ENCODE results near the gene TTLL3. TPM values are rescaled to one million over a fixed set of nuclear protein-coding genes. Genes with fewer than 3 reads are reported as not detected.

Gene TTLL3
- total RNA-seq, 1 donor from 2014 or later, result 11.1 TPM

DNA sequence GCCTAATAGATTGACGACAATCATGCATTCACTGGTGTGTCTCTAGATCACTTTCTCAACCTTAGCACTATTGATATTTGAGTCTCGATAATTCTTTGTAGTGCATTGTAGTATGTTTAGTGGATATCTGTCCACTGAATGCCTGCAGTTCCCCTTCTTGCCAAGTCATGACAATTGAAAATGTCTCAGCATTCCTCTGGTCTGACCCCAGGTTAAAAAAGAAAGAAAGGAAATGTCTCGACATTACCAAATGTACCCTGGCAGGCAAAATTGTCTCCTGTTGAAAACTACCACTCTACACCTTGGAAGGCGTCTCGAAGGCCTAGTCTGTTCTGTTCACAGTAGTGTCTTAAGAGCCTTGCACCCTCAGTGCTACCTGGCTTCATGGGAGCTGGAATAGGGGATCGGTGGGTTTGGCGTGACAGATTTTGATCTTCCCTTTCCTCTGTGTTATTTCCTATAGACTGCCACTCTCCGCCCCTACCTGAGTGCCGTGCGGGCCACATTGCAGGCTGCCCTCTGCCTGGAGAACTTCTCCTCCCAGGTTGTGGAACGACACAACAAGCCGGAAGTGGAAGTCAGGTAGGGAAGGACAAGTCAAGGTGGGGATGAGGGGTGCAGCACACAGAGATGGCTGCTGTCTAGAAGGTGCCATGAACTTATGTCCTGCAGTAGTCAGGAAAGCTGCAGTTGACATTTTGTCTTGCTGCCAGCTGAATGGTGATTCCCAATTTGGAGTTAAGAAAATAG is 12.7 kb upstream of the TTLL3 start:
- DNase-seq (no peak), ATAC-seq (ENCODE audit: poor library complexity) (no peak)
- intact Hi-C loops (cut with DNase I), result no loop called here

GRCh38 chr3:9800529-9800928 is 9.5 kb upstream of the TTLL3 start:
- no peak for DNase-seq
- intact Hi-C loops (cut with DNase I), result no loop called here
- no peak for ATAC-seq (ENCODE audit: poor library complexity)

GRCh38 chr3:9803494-9803893 is 6.6 kb upstream of the TTLL3 start:
- intact Hi-C loops (cut with DNase I), result no loop called here
- no peak for DNase-seq
- ATAC-seq (ENCODE audit: poor library complexity), result peak; percentile 17

- ATAC-seq (ENCODE audit: poor library complexity) (no peak), DNase-seq (no peak)
- intact Hi-C loops (cut with DNase I), result no loop called here
Measured at GRCh38 chr3:9804996-9805395, 5.1 kb upstream of the TTLL3 start.

GRCh38 chr3:9806137-9806536 is 3.9 kb upstream of the TTLL3 start:
- intact Hi-C loops (cut with DNase I), result no loop called here
- ATAC-seq (ENCODE audit: poor library complexity) (no peak), DNase-seq (no peak)

DNA sequence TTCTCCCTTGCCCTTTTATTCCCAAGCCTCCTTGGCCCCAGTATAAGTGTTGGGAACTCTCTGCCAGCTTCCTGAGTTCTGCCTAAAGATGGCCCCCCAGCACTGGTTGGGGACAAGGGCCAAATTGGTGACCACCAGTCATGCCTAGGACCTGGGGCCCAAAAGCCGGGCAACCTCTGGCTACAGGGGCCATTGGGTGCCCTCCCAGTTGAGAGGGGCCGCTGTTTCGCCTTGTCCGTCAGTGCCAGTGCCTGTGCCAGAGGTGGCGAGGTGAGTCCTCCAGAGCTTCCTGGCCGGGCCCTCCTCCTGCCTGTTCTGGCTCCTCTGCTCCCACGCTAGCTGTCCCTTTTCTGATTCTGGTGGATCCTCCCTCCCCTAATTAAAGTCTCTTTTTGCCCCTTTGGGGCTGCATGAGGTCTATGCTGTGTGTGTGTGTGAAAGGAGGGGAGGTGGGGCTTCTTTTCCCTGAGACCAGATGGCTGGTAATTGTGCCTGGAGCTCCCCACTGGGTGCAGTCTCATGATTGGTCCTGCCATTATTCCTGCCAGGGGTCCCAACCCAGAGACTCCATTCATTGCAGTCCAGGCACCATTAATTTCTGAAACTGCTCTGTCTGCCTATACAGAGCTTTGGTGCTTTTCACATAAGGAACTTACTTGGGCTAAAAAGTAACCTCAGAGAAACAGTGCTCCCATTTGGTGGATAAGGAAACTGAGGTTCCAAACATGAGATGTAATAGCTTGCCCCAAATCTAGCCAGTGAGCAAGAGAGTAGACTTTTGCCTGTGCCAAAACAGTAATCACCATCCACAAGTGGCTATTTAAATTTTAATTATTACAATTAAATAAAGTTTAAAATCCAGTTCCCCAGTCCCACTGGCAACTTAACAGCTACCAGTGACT is 3.1 kb upstream of the TTLL3 start:
- DNase-seq (no peak), ATAC-seq (ENCODE audit: poor library complexity) (no peak)
- intact Hi-C loops (cut with DNase I), result no loop called here

DNA sequence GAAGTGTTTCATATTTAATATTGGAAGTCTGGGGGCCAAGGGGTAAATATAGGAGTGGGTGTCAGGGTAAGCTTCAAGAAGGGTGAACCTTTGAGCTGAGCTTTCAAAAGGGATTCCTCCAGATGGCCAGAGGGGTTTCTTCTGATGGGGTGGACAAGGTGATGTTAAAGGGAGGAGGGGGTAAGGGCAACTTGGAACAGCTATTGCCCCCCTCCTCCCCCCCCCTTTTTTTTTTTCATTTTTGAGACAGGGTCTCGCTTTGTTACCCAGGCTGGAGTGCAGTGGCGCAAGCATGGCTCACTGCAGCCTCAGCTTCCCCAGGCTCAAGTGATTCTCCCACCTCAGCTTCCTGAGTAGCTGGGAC is 2.1 kb upstream of the TTLL3 start:
- DNase-seq (no peak), ATAC-seq (ENCODE audit: poor library complexity) (no peak)
- intact Hi-C loops (cut with DNase I), result no loop called here

GRCh38 chr3:9808345-9809037 is 1.6 kb upstream of the TTLL3 start:
- intact Hi-C loops (cut with DNase I), result no loop called here

DNA sequence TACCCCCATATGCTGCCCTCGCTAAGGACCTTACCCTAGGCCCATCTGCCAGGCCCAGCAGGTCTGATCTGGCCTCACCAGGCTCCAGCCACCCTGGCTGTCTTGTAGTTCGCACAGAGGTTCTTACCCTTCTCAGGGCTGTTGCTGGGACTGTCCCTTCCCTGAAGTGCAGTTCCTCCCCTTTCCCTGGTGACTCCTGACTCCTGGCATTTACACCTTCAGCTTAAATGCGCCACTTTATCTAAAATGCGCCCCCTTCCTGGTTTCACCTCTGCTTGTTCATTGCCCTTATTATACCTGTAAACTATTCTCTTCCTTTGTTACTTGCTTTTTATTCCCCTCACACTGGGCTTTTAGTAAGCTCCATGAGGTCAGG is 835 bp upstream of the TTLL3 start:
- DNase-seq (no peak), ATAC-seq (ENCODE audit: poor library complexity) (no peak)
- intact Hi-C loops (cut with DNase I), result no loop called here

More at GRCh38 chr3:9808345-9809037, 1.6 kb upstream of the TTLL3 start:
- DNase-seq (no peak), ATAC-seq (ENCODE audit: poor library complexity) (no peak)

- ATAC-seq (ENCODE audit: poor library complexity) (no peak), DNase-seq (no peak)
- intact Hi-C loops (cut with DNase I), result no loop called here
Measured at GRCh38 chr3:9810433-9810770, 340 bp downstream of the TTLL3 start.

GRCh38 chr3:9810846-9811245 is 784 bp downstream of the TTLL3 start:
- intact Hi-C loops (cut with DNase I), result no loop called here
- ATAC-seq (ENCODE audit: poor library complexity), result no peak
- DNase-seq, result no peak

DNA sequence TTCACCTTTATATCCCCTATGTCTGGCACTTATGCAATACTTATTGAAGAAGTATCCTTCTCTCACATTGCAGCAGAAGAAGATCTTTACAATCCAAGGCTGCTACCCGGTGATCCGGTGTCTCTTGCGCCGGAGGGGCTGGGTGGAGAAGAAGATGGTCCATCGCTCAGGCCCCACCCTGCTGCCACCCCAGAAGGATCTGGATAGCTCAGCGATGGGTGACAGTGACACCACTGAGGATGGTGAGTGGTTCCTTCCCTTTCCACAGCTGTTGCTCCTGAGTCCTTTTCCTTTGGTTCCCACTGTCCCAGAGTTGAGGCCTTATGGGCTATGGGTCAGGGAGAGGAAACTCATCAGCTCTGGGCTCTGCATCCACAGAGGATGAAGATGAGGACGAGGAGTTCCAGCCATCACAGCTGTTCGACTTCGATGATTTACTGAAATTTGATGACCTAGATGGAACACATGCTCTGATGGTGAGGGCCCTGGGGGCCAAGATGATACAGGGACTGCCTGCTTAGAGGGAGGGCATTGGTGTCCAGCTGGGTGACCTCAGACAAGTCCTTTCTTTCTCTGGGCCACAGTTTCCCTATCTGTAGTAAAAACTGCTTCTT is 2.9 kb downstream of the TTLL3 start:
- DNase-seq (no peak), ATAC-seq (ENCODE audit: poor library complexity) (no peak)
- intact Hi-C loops (cut with DNase I), result no loop called here

DNA sequence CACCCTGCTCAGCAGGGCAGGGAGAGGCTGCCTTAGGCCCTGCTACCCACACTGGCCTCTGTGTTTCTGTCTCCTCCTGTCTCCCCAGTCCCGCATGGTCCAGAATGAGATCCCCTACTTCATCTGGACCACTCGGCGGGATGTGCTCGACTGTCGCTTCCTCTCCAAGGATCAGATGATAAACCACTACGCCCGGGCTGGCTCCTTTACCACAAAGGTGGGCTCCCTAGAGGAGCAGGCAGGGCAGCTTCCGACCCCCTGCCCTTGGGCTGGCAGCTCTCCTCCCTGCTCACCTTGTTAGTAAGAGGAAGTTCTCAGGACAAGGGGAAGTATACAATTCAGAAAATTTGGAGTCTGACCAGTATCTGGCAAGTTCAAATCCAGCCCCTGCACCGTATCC is 5.9 kb downstream of the TTLL3 start:
- intact Hi-C loops (cut with DNase I), result no loop called here
- no peak for DNase-seq
- no peak for ATAC-seq (ENCODE audit: poor library complexity)

GRCh38 chr3:9817436-9817835 is 7.4 kb downstream of the TTLL3 start:
- DNase-seq (no peak), ATAC-seq (ENCODE audit: poor library complexity) (no peak)
- intact Hi-C loops (cut with DNase I), result no loop called here

- intact Hi-C loops (cut with DNase I), result no loop called here
- ATAC-seq (ENCODE audit: poor library complexity), result no peak
- no peak for DNase-seq
Measured at GRCh38 chr3:9818666-9819335, 8.7 kb downstream of the TTLL3 start.

- ATAC-seq (ENCODE audit: poor library complexity) (no peak), DNase-seq (peak; percentile 9)
- intact Hi-C loops (cut with DNase I), result no loop called here
Measured at GRCh38 chr3:9820543-9820942, 10.5 kb downstream of the TTLL3 start.

DNA sequence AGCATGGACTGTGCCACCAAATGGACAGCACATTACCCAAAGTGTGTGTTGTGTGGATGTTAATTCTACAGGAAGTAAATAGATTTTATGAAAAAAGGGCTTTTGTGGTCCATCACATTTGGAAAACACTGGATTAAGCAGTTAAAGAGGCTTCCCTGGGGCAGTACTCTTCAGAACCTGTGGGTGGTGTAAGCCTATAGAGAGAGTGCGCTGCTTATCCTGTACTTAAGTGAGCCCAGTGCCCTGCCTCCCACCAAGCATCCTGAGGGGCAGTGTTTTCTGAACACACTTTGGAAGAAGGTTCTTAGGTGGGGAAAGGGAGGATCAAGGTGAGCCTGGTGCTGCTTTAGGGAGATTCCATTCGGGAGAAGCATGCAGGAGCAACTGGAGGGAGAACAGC is 10.9 kb downstream of the TTLL3 start:
- DNase-seq (peak; percentile 1), ATAC-seq (ENCODE audit: poor library complexity) (no peak)
- intact Hi-C loops (cut with DNase I), result no loop called here

GRCh38 chr3:9825451-9826040 is 15.5 kb downstream of the TTLL3 start:
- DNase-seq (no peak), ATAC-seq (ENCODE audit: poor library complexity) (no peak)
- intact Hi-C loops (cut with DNase I), result no loop called here
